ENCODE results near the gene IRS2.

Gene IRS2

GRCh38 chr13:109755551-109755950 lies 30.8 kb downstream of the IRS2 start:
- Histone ChIP-seq H2AFZ (ENCODE audit: low read length) (no peak overlapping the region), H3K9me3 (ENCODE audit: insufficient read depth, low read depth, low read length) (no peaks in the 10 kb centered on the region), H3K4me1 (ENCODE audit: insufficient read depth, low read length, poor library complexity, severe bottlenecking) (peaks cover 16% of the 10 kb centered on the region), H3K79me2 (ENCODE audit: insufficient read depth, low read length) (no peaks in the 10 kb centered on the region), H3K4me3 (ENCODE audit: low read length, poor library complexity, severe bottlenecking) (no peak overlapping the region), H3K27me3 (ENCODE audit: insufficient read depth, low read length, poor library complexity, severe bottlenecking) (no peaks in the 10 kb centered on the region), H4K20me1 (ENCODE audit: insufficient read depth, low read length, poor library complexity, severe bottlenecking) (no peaks in the 10 kb centered on the region), H3K4me2 (ENCODE audit: low read depth, low read length, poor library complexity, severe bottlenecking) (no peak overlapping the region), H3F3A (ENCODE audit: low read depth) (no peaks in the 10 kb centered on the region), H3K9me2 (replicated peaks; ENCODE audit: low read depth, low read length) (no peaks in the 10 kb centered on the region), H3K36me3 (ENCODE audit: insufficient read depth, low read length) (no peaks in the 10 kb centered on the region), H3K9ac (ENCODE audit: low read depth, low read length, poor library complexity, severe bottlenecking) (no peak overlapping the region)
- TF ChIP-seq CTCF (conservative IDR thresholded peaks at IDR 0.05; ENCODE audit: low read length), result no peak
- TF ChIP-seq EZH2phosphoT487 (IDR thresholded peaks at IDR 0.05; ENCODE audit: borderline replicate concordance), result no peak

- Histone ChIP-seq H3K9me2 (replicated peaks; ENCODE audit: low read depth, low read length) (no peaks in the 10 kb centered on the region), H3K4me1 (ENCODE audit: insufficient read depth, low read length, poor library complexity, severe bottlenecking) (peaks cover 21% of the 10 kb centered on the region), H3K9me3 (ENCODE audit: insufficient read depth, low read depth, low read length) (no peaks in the 10 kb centered on the region), H3K27me3 (ENCODE audit: insufficient read depth, low read length, poor library complexity, severe bottlenecking) (no peaks in the 10 kb centered on the region), H2AFZ (ENCODE audit: low read length) (no peak overlapping the region), H3F3A (ENCODE audit: low read depth) (no peaks in the 10 kb centered on the region), H4K20me1 (ENCODE audit: insufficient read depth, low read length, poor library complexity, severe bottlenecking) (no peaks in the 10 kb centered on the region), H3K36me3 (ENCODE audit: insufficient read depth, low read length) (no peaks in the 10 kb centered on the region), H3K4me2 (ENCODE audit: low read depth, low read length, poor library complexity, severe bottlenecking) (no peak overlapping the region), H3K79me2 (ENCODE audit: insufficient read depth, low read length) (no peaks in the 10 kb centered on the region), H3K4me3 (ENCODE audit: low read length, poor library complexity, severe bottlenecking) (no peak overlapping the region), H3K9ac (ENCODE audit: low read depth, low read length, poor library complexity, severe bottlenecking) (no peak overlapping the region)
- TF ChIP-seq EZH2phosphoT487 (IDR thresholded peaks at IDR 0.05; ENCODE audit: borderline replicate concordance), result no peak
- TF ChIP-seq CTCF (conservative IDR thresholded peaks at IDR 0.05; ENCODE audit: low read length), result no peak
Observed at GRCh38 chr13:109751477-109751876, 34.9 kb downstream of the IRS2 start.

GRCh38 chr13:109750221-109750775 lies 36.1 kb downstream of the IRS2 start:
- Histone ChIP-seq H3K9me2 (replicated peaks; ENCODE audit: low read depth, low read length) (no peaks in the 10 kb centered on the region), H3K79me2 (ENCODE audit: insufficient read depth, low read length) (no peaks in the 10 kb centered on the region), H3K9ac (ENCODE audit: low read depth, low read length, poor library complexity, severe bottlenecking) (no peak overlapping the region), H3K36me3 (ENCODE audit: insufficient read depth, low read length) (no peaks in the 10 kb centered on the region), H3K4me1 (ENCODE audit: insufficient read depth, low read length, poor library complexity, severe bottlenecking) (peaks cover 21% of the 10 kb centered on the region), H3K4me2 (ENCODE audit: low read depth, low read length, poor library complexity, severe bottlenecking) (peak overlapping the region; percentile 23), H3F3A (ENCODE audit: low read depth) (no peaks in the 10 kb centered on the region), H3K9me3 (ENCODE audit: insufficient read depth, low read depth, low read length) (no peaks in the 10 kb centered on the region), H2AFZ (ENCODE audit: low read length) (no peak overlapping the region), H3K27me3 (ENCODE audit: insufficient read depth, low read length, poor library complexity, severe bottlenecking) (no peaks in the 10 kb centered on the region), H3K4me3 (ENCODE audit: low read length, poor library complexity, severe bottlenecking) (no peak overlapping the region), H4K20me1 (ENCODE audit: insufficient read depth, low read length, poor library complexity, severe bottlenecking) (no peaks in the 10 kb centered on the region)
- TF ChIP-seq CTCF (conservative IDR thresholded peaks at IDR 0.05; ENCODE audit: low read length), result no peak
- TF ChIP-seq EZH2phosphoT487 (IDR thresholded peaks at IDR 0.05; ENCODE audit: borderline replicate concordance), result no peak
